ENCODE measurements around the gene TBPL1. TPM values are rescaled to one million over a fixed set of nuclear protein-coding genes. Genes with fewer than 3 reads are reported as not detected.

Gene TBPL1
- total and polyA plus RNA-seq, 9 of the 15 experiments (the other 6 are each of a cell fraction or from before 2014, with no cell fraction given), result 78.1 to 152 (median 107) TPM

DNA sequence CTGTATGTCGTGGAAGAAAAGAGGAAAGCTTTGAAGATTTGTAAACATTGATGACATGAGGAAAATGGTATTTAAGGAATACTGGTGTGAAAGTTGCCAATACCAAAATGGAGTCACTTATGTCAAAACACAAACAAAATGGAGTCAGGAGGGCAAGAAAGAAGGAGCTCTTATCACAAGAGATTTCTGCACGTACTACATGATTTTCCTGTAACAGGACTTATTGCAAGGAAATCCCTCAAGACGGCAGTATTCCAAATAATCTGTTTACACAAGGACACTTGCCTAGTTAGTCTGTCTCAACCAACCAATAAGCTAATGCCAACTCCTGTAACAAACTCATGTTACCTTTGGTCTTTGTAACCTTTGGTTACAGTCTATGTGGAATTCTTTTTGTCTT is 69.6 kb downstream of the TBPL1 start (continued):
- TF ChIP-seq ZNF24 (IDR thresholded peaks at IDR 0.05), result no peak
- TF ChIP-seq ZNF316 (IDR thresholded peaks at IDR 0.05), result no peak
- TF ChIP-seq NFE2L1 (tag; IDR thresholded peaks at IDR 0.05; ENCODE audit: borderline replicate concordance, low read depth), result peak; percentile 74
- peak; percentile 90 for TF ChIP-seq GTF2A2 (tag; IDR thresholded peaks at IDR 0.05)
- TF ChIP-seq KLF13 (tag; IDR thresholded peaks at IDR 0.05; ENCODE audit: borderline replicate concordance, low read depth), result peak; percentile 80; the same call in 1 of the 2 replicates
- no peak for TF ChIP-seq HEY1 (CRISPR knock-in tag; IDR thresholded peaks at IDR 0.05; ENCODE audit: borderline replicate concordance)
- peak; percentile 72; the same call in 1 of the 2 replicates for TF ChIP-seq ZNF589 (CRISPR knock-in tag; IDR thresholded peaks at IDR 0.05; ENCODE audit: low read depth)
- TF ChIP-seq PTRF (tag; IDR thresholded peaks at IDR 0.05), result peak; percentile 96
- no peak for TF ChIP-seq ZBTB33 (CRISPR knock-in tag; IDR thresholded peaks at IDR 0.05)
- TF ChIP-seq MLX (CRISPR knock-in tag; conservative IDR thresholded peaks at IDR 0.05), result no peak
- no peak for TF ChIP-seq SNAPC5 (CRISPR knock-in tag; IDR thresholded peaks at IDR 0.05)
- TF ChIP-seq, protein P1, sequence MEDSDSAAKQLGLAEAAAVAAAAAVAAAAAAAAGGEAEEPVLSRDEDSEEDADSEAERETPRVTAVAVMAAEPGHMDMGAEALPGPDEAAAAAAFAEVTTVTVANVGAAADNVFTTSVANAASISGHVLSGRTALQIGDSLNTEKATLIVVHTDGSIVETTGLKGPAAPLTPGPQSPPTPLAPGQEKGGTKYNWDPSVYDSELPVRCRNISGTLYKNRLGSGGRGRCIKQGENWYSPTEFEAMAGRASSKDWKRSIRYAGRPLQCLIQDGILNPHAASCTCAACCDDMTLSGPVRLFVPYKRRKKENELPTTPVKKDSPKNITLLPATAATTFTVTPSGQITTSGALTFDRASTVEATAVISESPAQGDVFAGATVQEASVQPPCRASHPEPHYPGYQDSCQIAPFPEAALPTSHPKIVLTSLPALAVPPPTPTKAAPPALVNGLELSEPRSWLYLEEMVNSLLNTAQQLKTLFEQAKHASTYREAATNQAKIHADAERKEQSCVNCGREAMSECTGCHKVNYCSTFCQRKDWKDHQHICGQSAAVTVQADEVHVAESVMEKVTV (CRISPR knock-in tag; IDR thresholded peaks at IDR 0.05), result no peak
- TF ChIP-seq SAP30 (IDR thresholded peaks at IDR 0.05; ENCODE audit: borderline replicate concordance, insufficient read depth, low read depth, low read length, poor library complexity, severe bottlenecking), result no peak
- peak; percentile 85; the same call in 1 of the 2 replicates for TF ChIP-seq PATZ1 (CRISPR knock-in tag; IDR thresholded peaks at IDR 0.05; ENCODE audit: borderline replicate concordance)
- no peak for TF ChIP-seq ZBTB8A (IDR thresholded peaks at IDR 0.05; ENCODE audit: partially characterized antibody)
- no peak for TF ChIP-seq BRD4 (IDR thresholded peaks at IDR 0.05)
- no peak for TF ChIP-seq RBM25 (IDR thresholded peaks at IDR 0.05; ENCODE audit: low read depth, low read length, severe bottlenecking)
- peak; percentile 57 for TF ChIP-seq ZNF134 (CRISPR knock-in tag; conservative IDR thresholded peaks at IDR 0.05)
- TF ChIP-seq TEAD2 (tag; IDR thresholded peaks at IDR 0.05), result peak; percentile 91
- TF ChIP-seq KDM2B (CRISPR knock-in tag; IDR thresholded peaks at IDR 0.05), result no peak
- TF ChIP-seq KDM1A (IDR thresholded peaks at IDR 0.05), result no peak
- no peak for TF ChIP-seq PRPF4 (IDR thresholded peaks at IDR 0.05; ENCODE audit: insufficient read depth, low read depth, low read length, poor library complexity, severe bottlenecking)
- no peak for TF ChIP-seq HLTF (IDR thresholded peaks at IDR 0.05)

Data from K562 (cell line).